GM13976 (cell line): ENCODE measurements around the gene ACTR5.
A peak's percentile ranks its signal among the peaks of the same experiment; 100 is the strongest.

Source experiments
- DNase-seq: peaks from one replicate; pipeline ENCODE4 v3.0.0; 2012; ENCODE audit warnings: low spot score
- CTCF ChIP-seq: IDR thresholded peaks from 2 replicates; pipeline ENCODE4 v1.5.1; 2012; ENCODE audit warnings: borderline replicate concordance, mild to moderate bottlenecking; ENCODE audit not compliant: insufficient read depth; ENCODE audit errors: extremely low read depth, missing control alignments, control extremely low read depth
- in situ Hi-C: fragments of 300-500 bp; cut with MboI; formaldehyde crosslinking; loops from one replicate; pipeline ENCODE4 v1.12.0; 2022; ENCODE audit warnings: low sequenced_read_pairs, mixed read lengths, inconsistent platforms; ENCODE audit not compliant: unreplicated experiment

ACTR5 gene

GRCh38 chr20:38748097-38748860, at the start of gene ACTR5:
TSS of gene ACTR5 (plus strand) at chr20:38748460. CDS start at chr20:38748479, 19 bp downstream.
- in situ Hi-C loops: no loop called here
- TF ChIP-seq CTCF: no peak
- peak; percentile 99 for DNase-seq

DNA sequence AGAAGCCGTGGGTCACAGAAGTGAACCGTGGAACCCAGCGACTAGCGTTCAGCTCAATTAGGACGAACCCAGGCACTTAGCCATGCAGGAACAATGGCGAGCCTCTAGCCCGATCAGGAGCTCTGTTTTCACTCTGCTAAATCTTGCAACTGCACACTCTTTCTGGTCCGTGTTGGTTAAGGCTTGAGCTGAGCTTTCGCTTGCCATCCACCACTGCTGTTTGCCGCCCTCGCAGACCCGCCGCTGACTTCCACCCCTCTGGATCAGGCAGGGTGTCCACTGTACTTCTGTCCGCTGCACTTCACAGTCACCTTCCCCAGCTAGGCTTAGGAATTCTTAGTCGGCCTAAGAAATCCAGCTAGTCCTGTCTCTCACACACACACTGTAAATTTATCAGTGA, 49.7 kb upstream of the ACTR5 start:
- in situ Hi-C loops: no loop called here
- no peak for DNase-seq
- no peak for TF ChIP-seq CTCF

DNA sequence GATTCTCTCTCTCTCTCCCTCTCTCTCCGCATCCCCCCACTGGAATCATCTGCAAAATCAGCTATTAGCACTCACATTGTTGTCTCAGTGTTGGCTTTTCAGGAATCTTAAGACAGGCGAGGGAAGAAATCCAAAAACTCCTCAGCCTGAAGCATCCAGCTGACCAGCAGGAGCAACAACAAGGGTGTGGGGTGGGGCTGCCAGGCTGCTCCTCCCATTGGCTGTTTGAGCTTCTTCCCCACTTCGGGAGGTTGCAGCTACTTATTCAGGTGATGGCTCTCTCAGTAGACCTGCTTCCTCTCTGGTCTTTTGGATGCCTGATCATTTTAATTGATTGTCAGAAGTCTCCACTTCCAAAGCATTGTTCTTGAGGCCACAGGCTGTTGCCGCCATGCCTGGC, 48.1 kb upstream of the ACTR5 start:
- no peak for DNase-seq
- in situ Hi-C loops: no loop called here
- TF ChIP-seq CTCF: no peak

GRCh38 chr20:38700926-38701325, 47.3 kb upstream of the ACTR5 start:
- no peak for DNase-seq
- TF ChIP-seq CTCF: no peak
- in situ Hi-C loops: no loop called here

DNA sequence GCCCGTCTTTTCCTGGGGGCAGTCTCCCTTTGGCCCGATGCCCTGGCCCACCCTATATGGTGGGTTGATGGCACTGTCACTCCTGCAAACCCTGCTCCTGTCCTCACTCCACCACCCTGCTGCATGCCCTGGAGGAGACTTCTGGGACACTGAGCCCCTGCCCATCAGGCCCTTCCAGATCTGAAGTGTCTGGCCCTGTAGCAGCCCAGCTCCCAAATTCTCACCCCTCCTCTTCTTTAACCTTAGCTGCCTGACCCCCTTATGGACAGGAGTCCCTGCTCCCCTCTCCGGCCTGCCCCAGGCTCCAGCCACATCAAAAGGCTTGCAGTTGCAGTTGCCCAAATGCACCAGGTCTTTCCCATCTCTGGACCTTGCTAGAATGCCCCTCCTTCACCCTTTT, 44.7 kb upstream of the ACTR5 start:
- DNase-seq: no peak
- in situ Hi-C loops: no loop called here
- TF ChIP-seq CTCF: no peak

DNA sequence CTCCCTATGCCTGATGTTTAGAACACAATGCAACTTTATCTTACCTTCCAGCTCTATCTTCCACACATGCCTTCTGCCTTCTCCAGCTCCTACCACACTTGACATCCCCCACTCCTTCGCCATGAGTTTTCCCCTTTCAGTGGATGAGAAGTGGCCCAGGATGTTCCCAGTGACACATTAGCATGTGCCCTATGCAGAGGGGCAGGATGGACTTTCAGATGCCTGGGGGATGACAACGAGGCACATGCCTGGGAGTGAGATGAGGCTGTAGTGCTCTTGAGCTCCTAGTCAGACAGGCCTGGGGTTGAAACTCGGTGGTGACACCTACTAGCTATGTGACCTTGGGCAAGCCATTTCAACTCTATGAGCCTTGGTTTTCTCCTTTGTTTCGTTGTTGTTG, 44.1 kb upstream of the ACTR5 start:
- DNase-seq: no peak
- TF ChIP-seq CTCF: no peak
- in situ Hi-C loops: no loop called here
